ENCODE results near the gene POU2F3. TPM values are rescaled to one million over a fixed set of nuclear protein-coding genes. Genes with fewer than 3 reads are reported as not detected.
A peak's percentile ranks its signal among the peaks of the same experiment; 100 is the strongest.

Gene POU2F3
- total and polyA plus RNA-seq, 2 of the 8 experiments (the other 6 are each of a cell fraction or from before 2014, with no cell fraction given) = 1.0 to 2.1 TPM

- no peaks in the 10 kb centered on the region for H3K27me3 ChIP-seq (replicated peaks in 1 of 4; ENCODE audit: control insufficient read depth in 3 of 4, extremely low read depth in 1 of 4, insufficient read depth in 3 of 4, low read length in 3 of 4)
- WGBS, 2 experiments (ENCODE audit: extremely low coverage in 1 of 2, insufficient coverage in 1 of 2, insufficient read length in 1 of 2, insufficient replicate concordance in 2 of 2, low coverage in 1 of 2, low lambda C conversion rate in 2 of 2, missing lambda C conversion rate in 1 of 2) = 3% methylated on average over 17 of the region's 56 CpGs; no CpG with 5 or more reads in 1 of the 2 experiments
- H2BK12ac ChIP-seq (ENCODE audit: low read depth, low read length) = no peak overlapping the region
- H3K14ac ChIP-seq (ENCODE audit: insufficient read length) = no peak overlapping the region
- H2BK5ac ChIP-seq (ENCODE audit: low read depth, low read length) = no peak overlapping the region
- H4K20me1 ChIP-seq (replicated peaks in 1 of 2; ENCODE audit: control insufficient read depth in 1 of 2, insufficient read depth in 2 of 2, low read length in 2 of 2) = peaks cover 3 to 8% of the 10 kb centered on the region in 2 experiments
- FAIRE-seq = no peak
- no peak overlapping the region for H4K91ac ChIP-seq (replicated peaks; ENCODE audit: insufficient read length, low read length)
- H2AFZ ChIP-seq (ENCODE audit: low read length) = no peak overlapping the region; the same call in 1 of the 2 replicates
- H3K4ac ChIP-seq (replicated peaks; ENCODE audit: insufficient read length, low read depth, low read length) = no peak overlapping the region
- H3K79me2 ChIP-seq (ENCODE audit: control insufficient read depth in 1 of 2, insufficient read depth in 2 of 2, low read length in 2 of 2) = peaks cover 8 to 49% of the 10 kb centered on the region in 2 experiments; a peak in 3 of 4 replicates
- no peak overlapping the region for H3K23ac ChIP-seq (ENCODE audit: insufficient read length)
- peak overlapping the region; percentile 64 for H3K56ac ChIP-seq (replicated peaks; ENCODE audit: insufficient read length, low read depth, low read length)
- H2BK20ac ChIP-seq (ENCODE audit: low read length) = no peak overlapping the region
- ChIA-PET POLR2A (ENCODE audit: partially characterized antibody) (interaction anchor here (0.9 to 3.8 kb wide), 7 partner anchors 9 to 100 kb away, joined by 3 to 27 read pairs (median 4); partner anchors contain the start of gene TLCD5), CTCF (ENCODE audit: partially characterized antibody) (interaction anchor here (0.6 to 2.4 kb wide), 6 partner anchors 13 to 676 kb away, joined by 3 to 8 read pairs (median 4); no protein-coding TSS in a partner anchor)
- H3K18ac ChIP-seq (ENCODE audit: extremely low read depth, low read length) = peak overlapping the region; percentile 21; the same call in 1 of the 2 replicates
- H2AK5ac ChIP-seq (ENCODE audit: low read depth, low read length) = no peak overlapping the region
- H3K4me1 ChIP-seq (replicated peaks in 1 of 4; ENCODE audit: control insufficient read depth in 3 of 4, insufficient read depth in 4 of 4, low read length in 3 of 4) = peaks cover 0 to 8% (median 5%) of the 10 kb centered on the region in 4 experiments; a peak in 6 of 7 replicates
- H3K27ac ChIP-seq (ENCODE audit: low read depth, low read length) = peak overlapping the region; percentile 53; the same call in 1 of the 2 replicates
- H3K36me3 ChIP-seq (ENCODE audit: control insufficient read depth in 2 of 4, insufficient read depth in 4 of 4, low read length in 3 of 4) = no peaks in the 10 kb centered on the region
- H3K23me2 ChIP-seq (ENCODE audit: low read depth, low read length) = peaks cover 10% of the 10 kb centered on the region
- H3K4me2 ChIP-seq (ENCODE audit: insufficient read depth in 1 of 2, low read depth in 2 of 2, low read length in 2 of 2) = peak overlapping the region; percentile 82 to 90
- no peak overlapping the region for H2BK120ac ChIP-seq (replicated peaks; ENCODE audit: low read depth, low read length)
- H2BK15ac ChIP-seq (ENCODE audit: low read length) = no peak overlapping the region; the same call in 1 of the 2 replicates
- H3K4me3 ChIP-seq (ENCODE audit: extremely low read depth in 1 of 4, insufficient read depth in 2 of 4, low read depth in 3 of 4, low read length in 4 of 4) = peak overlapping the region; percentile 89 to 98 (median 96)
- H3K9ac ChIP-seq (replicated peaks in 1 of 4; ENCODE audit: extremely low read depth in 1 of 4, low read depth in 3 of 4, low read length in 3 of 4) = peak overlapping the region; percentile 59 to 85 (median 64); a peak in 6 of 7 replicates
- peak overlapping the region; percentile 44 for H4K5ac ChIP-seq (ENCODE audit: insufficient read length, low read depth, low read length)
- no peaks in the 10 kb centered on the region for H3K79me1 ChIP-seq (ENCODE audit: low read depth, low read length)
- H3K9me3 ChIP-seq (ENCODE audit: insufficient read depth in 2 of 2, low read depth in 1 of 2, low read length in 1 of 2) = no peaks in the 10 kb centered on the region
- no peak overlapping the region; the same call in 1 of the 2 replicates for H4K8ac ChIP-seq (ENCODE audit: extremely low read depth, insufficient read depth, low read length)
- DNase-seq (ENCODE audit: low read depth in 1 of 2, low spot score in 2 of 2) = peak in 1 of 2 experiments; percentile 81
- TF ChIP-seq JUN (IDR thresholded peaks at IDR 0.05; ENCODE audit: low read depth, low read length) (no peak), TCF12 (IDR thresholded peaks at IDR 0.05; ENCODE audit: low read depth, low read length) (no peak), POLR2A (IDR thresholded peaks at IDR 0.05; ENCODE audit: control extremely low read depth in 1 of 2, low read depth in 2 of 2, low read length in 2 of 2) (no peak), POLR2AphosphoS5 (IDR thresholded peaks at IDR 0.05; ENCODE audit: low read depth, low read length) (no peak), SP4 (IDR thresholded peaks at IDR 0.05; ENCODE audit: low read length) (no peak), CTBP2 (IDR thresholded peaks at IDR 0.05; ENCODE audit: borderline replicate concordance, insufficient read depth, insufficient read length, low read length) (no peak), SIRT6 (IDR thresholded peaks at IDR 0.05; ENCODE audit: low read length) (no peak), CREB1 (IDR thresholded peaks at IDR 0.05) (no peak), RAD21 (IDR thresholded peaks at IDR 0.05 in 1 of 2, conservative IDR thresholded peaks at IDR 0.05 in 1 of 2; ENCODE audit: low read depth in 2 of 2, low read length in 2 of 2) (no peak)
- TF ChIP-seq, protein P1, sequence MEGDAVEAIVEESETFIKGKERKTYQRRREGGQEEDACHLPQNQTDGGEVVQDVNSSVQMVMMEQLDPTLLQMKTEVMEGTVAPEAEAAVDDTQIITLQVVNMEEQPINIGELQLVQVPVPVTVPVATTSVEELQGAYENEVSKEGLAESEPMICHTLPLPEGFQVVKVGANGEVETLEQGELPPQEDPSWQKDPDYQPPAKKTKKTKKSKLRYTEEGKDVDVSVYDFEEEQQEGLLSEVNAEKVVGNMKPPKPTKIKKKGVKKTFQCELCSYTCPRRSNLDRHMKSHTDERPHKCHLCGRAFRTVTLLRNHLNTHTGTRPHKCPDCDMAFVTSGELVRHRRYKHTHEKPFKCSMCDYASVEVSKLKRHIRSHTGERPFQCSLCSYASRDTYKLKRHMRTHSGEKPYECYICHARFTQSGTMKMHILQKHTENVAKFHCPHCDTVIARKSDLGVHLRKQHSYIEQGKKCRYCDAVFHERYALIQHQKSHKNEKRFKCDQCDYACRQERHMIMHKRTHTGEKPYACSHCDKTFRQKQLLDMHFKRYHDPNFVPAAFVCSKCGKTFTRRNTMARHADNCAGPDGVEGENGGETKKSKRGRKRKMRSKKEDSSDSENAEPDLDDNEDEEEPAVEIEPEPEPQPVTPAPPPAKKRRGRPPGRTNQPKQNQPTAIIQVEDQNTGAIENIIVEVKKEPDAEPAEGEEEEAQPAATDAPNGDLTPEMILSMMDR (IDR thresholded peaks at IDR 0.05; ENCODE audit: control extremely low read depth in 1 of 3, insufficient read depth in 1 of 3, low read depth in 1 of 3, low read length in 3 of 3) = no peak
Measured at GRCh38 chr11:120336641-120337354, 96.9 kb downstream of the POU2F3 start.
